ENCODE measurements around the gene BHLHE40. TPM values are rescaled to one million over a fixed set of nuclear protein-coding genes. Genes with fewer than 3 reads are reported as not detected.

BHLHE40 gene
- total RNA-seq, 1 donor from 2014 or later, result 0.21 TPM

GRCh38 chr3:4994823-4995499 is 15.7 kb downstream of the BHLHE40 start:
- Mint-ChIP-seq H3K36me3 (ENCODE audit: low read depth) (no peaks in the 10 kb centered on the region), H3K4me1 (no peaks in the 10 kb centered on the region), H3K9me3 (no peaks in the 10 kb centered on the region), H3K27me3 (ENCODE audit: low read depth) (no peaks in the 10 kb centered on the region), H3K27ac (ENCODE audit: unreplicated experiment) (no peak overlapping the region), H3K4me3 (no peak overlapping the region)
- no peak for TF ChIP-seq CTCF (conservative IDR thresholded peaks at IDR 0.05)
- DNase-seq (ENCODE audit: low read depth, low spot score), result no peak

- Mint-ChIP-seq H3K4me1 (no peaks in the 10 kb centered on the region), H3K4me3 (no peak overlapping the region), H3K9me3 (no peaks in the 10 kb centered on the region), H3K27me3 (ENCODE audit: low read depth) (no peaks in the 10 kb centered on the region), H3K27ac (ENCODE audit: unreplicated experiment) (no peak overlapping the region), H3K36me3 (ENCODE audit: low read depth) (no peaks in the 10 kb centered on the region)
- no peak for TF ChIP-seq CTCF (conservative IDR thresholded peaks at IDR 0.05)
- no peak for DNase-seq (ENCODE audit: low read depth, low spot score)
Measured at GRCh38 chr3:4995500-4996053, 16.3 kb downstream of the BHLHE40 start.

GRCh38 chr3:4996223-4996765 is 17.1 kb downstream of the BHLHE40 start:
- TF ChIP-seq CTCF (conservative IDR thresholded peaks at IDR 0.05), result no peak
- Mint-ChIP-seq H3K27me3 (ENCODE audit: low read depth) (no peaks in the 10 kb centered on the region), H3K36me3 (ENCODE audit: low read depth) (no peaks in the 10 kb centered on the region), H3K4me3 (no peak overlapping the region), H3K27ac (ENCODE audit: unreplicated experiment) (no peak overlapping the region), H3K4me1 (no peaks in the 10 kb centered on the region), H3K9me3 (no peaks in the 10 kb centered on the region)
- DNase-seq (ENCODE audit: low read depth, low spot score), result no peak

GRCh38 chr3:4996771-4997291 is 17.6 kb downstream of the BHLHE40 start:
- H3K4me1 Mint-ChIP-seq, result no peaks in the 10 kb centered on the region
- no peak overlapping the region for H3K27ac Mint-ChIP-seq (ENCODE audit: unreplicated experiment)
- TF ChIP-seq CTCF (conservative IDR thresholded peaks at IDR 0.05), result no peak
- DNase-seq (ENCODE audit: low read depth, low spot score), result no peak
- H3K27me3 Mint-ChIP-seq (ENCODE audit: low read depth), result no peaks in the 10 kb centered on the region
- no peaks in the 10 kb centered on the region for H3K36me3 Mint-ChIP-seq (ENCODE audit: low read depth)
- H3K9me3 Mint-ChIP-seq, result no peaks in the 10 kb centered on the region
- H3K4me3 Mint-ChIP-seq, result no peak overlapping the region

- Mint-ChIP-seq H3K27ac (ENCODE audit: unreplicated experiment) (no peak overlapping the region), H3K4me1 (no peaks in the 10 kb centered on the region), H3K36me3 (ENCODE audit: low read depth) (no peaks in the 10 kb centered on the region), H3K4me3 (no peak overlapping the region), H3K9me3 (no peaks in the 10 kb centered on the region), H3K27me3 (ENCODE audit: low read depth) (no peaks in the 10 kb centered on the region)
- no peak for DNase-seq (ENCODE audit: low read depth, low spot score)
- TF ChIP-seq CTCF (conservative IDR thresholded peaks at IDR 0.05), result no peak
Measured at GRCh38 chr3:4997946-4998345, 18.7 kb downstream of the BHLHE40 start.

Data from neural crest cell (in vitro differentiated cells).